ENCODE measurements around the gene DPYD.
"Not testable (repeated sequence)": the region's sequence is repeated elsewhere in the genome, so short reads cannot be mapped to it uniquely, and the experiment has no call there.

DPYD gene

DNA sequence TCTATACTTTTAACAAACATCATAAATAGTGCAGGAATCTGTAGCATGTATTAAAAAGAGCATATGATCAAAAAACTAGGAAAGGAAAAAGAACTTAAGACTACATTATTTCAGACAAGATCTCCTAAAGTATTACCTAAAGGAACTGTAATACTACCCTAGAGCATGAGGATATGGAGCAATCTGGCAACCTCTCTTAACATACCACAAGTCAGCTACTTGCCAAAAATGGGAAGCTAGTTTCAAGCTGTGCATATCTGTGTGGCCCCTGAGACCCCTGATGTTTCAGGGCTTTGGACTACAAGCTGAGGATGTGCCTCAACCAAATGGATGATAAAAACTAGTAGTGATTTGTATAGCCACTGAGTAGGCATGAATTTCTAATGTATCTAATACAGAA lies 673.6 kb downstream of the DPYD start:
- Histone ChIP-seq H3K36me3 (no peaks in the 10 kb centered on the region), H3K27ac (no peak overlapping the region), H3K9me3 (ENCODE audit: severe bottlenecking) (no peaks in the 10 kb centered on the region), H3K27me3 (ENCODE audit: insufficient read depth, low read depth, severe bottlenecking) (no peaks in the 10 kb centered on the region), H3K4me3 (ENCODE audit: low read depth, low read length) (no peak overlapping the region)
- TF ChIP-seq, protein P1, sequence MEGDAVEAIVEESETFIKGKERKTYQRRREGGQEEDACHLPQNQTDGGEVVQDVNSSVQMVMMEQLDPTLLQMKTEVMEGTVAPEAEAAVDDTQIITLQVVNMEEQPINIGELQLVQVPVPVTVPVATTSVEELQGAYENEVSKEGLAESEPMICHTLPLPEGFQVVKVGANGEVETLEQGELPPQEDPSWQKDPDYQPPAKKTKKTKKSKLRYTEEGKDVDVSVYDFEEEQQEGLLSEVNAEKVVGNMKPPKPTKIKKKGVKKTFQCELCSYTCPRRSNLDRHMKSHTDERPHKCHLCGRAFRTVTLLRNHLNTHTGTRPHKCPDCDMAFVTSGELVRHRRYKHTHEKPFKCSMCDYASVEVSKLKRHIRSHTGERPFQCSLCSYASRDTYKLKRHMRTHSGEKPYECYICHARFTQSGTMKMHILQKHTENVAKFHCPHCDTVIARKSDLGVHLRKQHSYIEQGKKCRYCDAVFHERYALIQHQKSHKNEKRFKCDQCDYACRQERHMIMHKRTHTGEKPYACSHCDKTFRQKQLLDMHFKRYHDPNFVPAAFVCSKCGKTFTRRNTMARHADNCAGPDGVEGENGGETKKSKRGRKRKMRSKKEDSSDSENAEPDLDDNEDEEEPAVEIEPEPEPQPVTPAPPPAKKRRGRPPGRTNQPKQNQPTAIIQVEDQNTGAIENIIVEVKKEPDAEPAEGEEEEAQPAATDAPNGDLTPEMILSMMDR (IDR thresholded peaks at IDR 0.05; ENCODE audit: low read depth, low read length) = no peak
- DNase-seq = no peak

DNA sequence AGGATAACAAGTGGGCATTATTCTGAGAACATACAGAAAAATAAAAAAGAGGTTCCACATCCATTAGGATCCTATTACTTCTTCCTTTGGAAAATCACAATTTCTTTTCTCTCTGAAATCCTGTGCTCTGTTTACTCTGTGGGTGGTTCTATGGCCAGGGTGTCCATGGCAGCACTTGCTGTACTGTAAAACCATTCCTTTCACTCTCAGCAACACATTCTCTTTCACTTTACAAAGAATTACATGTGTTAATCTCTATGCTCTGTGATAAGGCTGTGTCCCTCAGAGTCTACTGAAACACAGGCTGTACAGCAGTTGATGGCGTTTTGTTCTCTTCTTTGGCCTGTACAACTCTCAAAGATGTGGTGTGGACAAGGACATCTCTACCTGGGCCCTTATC lies 675.2 kb downstream of the DPYD start:
- TF ChIP-seq, protein P1 (IDR thresholded peaks at IDR 0.05; ENCODE audit: low read depth, low read length) = no peak
- Histone ChIP-seq H3K27ac (no peak overlapping the region), H3K4me3 (ENCODE audit: low read depth, low read length) (no peak overlapping the region), H3K27me3 (ENCODE audit: insufficient read depth, low read depth, severe bottlenecking) (no peaks in the 10 kb centered on the region), H3K9me3 (ENCODE audit: severe bottlenecking) (no peaks in the 10 kb centered on the region), H3K36me3 (no peaks in the 10 kb centered on the region)
- no peak for DNase-seq

DNA sequence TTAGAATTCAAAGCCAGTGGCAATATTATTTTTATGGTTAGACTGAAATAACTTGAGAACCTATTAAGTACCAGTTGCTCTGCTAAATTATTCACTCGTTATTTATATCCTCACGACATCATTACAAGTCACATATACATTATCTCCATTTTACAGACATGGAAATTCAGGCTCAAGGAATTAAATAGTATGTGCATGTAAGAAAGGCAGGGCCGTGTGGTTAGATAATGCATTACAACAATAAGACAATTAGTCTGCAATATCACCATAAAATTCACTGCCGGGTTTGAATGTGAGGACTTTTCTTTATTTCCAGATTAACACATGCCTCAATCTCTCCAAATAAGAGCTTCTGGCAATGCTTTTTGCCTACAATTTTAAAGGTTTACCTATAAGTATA lies 675.8 kb downstream of the DPYD start:
- H3K9me3 ChIP-seq (ENCODE audit: severe bottlenecking) = no peaks in the 10 kb centered on the region
- TF ChIP-seq, protein P1 (IDR thresholded peaks at IDR 0.05; ENCODE audit: low read depth, low read length) = no peak
- no peak for DNase-seq
- H3K27me3 ChIP-seq (ENCODE audit: insufficient read depth, low read depth, severe bottlenecking) = no peaks in the 10 kb centered on the region
- no peak overlapping the region for H3K4me3 ChIP-seq (ENCODE audit: low read depth, low read length)
- H3K36me3 ChIP-seq = no peaks in the 10 kb centered on the region
- H3K27ac ChIP-seq = no peak overlapping the region

DNA sequence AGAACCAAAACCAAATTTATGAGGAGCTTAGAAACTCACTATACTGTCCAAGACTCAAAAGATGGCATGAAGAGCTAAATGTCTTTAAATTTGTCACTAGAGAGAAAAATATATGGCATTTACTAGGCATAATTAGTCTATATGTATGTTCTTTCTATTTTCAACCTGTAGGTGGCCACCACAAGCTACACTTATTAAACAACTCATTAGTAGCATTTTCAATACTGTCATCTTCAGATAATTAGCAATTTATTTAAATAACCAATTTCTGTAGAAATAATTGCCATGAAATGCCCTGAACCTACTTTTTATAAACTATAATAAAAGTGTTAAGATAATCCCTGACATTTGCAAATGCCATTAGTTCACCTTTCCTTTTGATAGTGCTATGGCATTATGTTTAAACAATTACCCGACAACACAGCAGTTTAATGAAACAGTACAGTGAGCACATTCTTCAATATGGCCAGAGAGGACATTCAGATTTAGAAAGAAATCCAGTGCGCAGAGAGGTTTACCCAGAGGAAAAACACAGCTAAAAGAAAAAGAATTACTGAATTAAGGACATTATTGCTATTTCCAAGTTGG lies 676.8 kb downstream of the DPYD start:
- Histone ChIP-seq H3K36me3 (no peaks in the 10 kb centered on the region), H3K27me3 (ENCODE audit: insufficient read depth, low read depth, severe bottlenecking) (no peaks in the 10 kb centered on the region), H3K27ac (no peak overlapping the region), H3K9me3 (ENCODE audit: severe bottlenecking) (no peaks in the 10 kb centered on the region), H3K4me3 (ENCODE audit: low read depth, low read length) (no peak overlapping the region)
- TF ChIP-seq, protein P1 (IDR thresholded peaks at IDR 0.05; ENCODE audit: low read depth, low read length) = no peak
- no peak for DNase-seq

DNA sequence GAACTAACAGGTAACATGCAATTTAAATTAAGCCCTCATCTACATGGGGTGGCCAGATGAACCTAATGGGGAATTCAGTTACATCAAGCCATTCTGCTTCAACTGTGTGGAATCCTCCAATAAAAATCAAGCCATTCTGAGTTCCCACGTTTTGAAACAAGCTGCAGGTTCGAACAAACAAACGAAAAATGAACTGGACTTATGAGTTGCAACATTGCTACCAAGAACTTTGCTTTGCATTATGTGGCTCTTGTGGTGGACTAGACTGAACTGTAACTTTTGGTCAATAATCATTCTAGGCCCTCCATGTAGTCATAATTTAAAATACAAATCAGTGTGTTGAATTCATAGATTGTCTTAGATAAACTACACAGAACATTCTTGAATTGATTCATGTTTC lies 682.0 kb downstream of the DPYD start:
- Histone ChIP-seq H3K27me3 (ENCODE audit: insufficient read depth, low read depth, severe bottlenecking) (no peaks in the 10 kb centered on the region), H3K9me3 (ENCODE audit: severe bottlenecking) (no peaks in the 10 kb centered on the region), H3K4me3 (ENCODE audit: low read depth, low read length) (no peak overlapping the region), H3K27ac (no peak overlapping the region), H3K36me3 (no peaks in the 10 kb centered on the region)
- DNase-seq = no peak
- TF ChIP-seq, protein P1 (IDR thresholded peaks at IDR 0.05; ENCODE audit: low read depth, low read length) = no peak

DNA sequence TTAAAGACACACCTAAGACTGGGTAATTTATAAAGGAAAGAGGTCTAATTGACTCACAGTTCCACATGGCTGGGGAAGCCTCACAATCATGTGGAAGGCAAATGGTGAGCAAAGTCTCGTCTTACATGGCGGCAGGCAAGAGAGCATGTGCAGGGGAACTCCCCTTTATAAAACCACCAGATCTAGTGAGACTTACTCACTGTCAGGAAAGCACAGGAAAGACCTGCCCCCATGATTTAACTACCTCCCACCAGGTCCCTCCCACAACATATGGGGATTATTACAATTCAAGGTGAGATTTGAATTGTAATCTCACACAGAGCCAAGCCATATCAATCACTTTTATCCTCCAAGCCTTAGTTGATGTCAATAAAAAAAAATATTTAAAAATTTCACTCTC lies 689.5 kb downstream of the DPYD start:
- not testable (repeated sequence) for H3K27me3 ChIP-seq (ENCODE audit: insufficient read depth, low read depth, severe bottlenecking); H3K4me3 ChIP-seq (ENCODE audit: low read depth, low read length); H3K9me3 ChIP-seq (ENCODE audit: severe bottlenecking); H3K36me3 ChIP-seq; DNase-seq; H3K27ac ChIP-seq
